ENCODE measurements around the gene CUL2. TPM values are rescaled to one million over a fixed set of nuclear protein-coding genes. Genes with fewer than 3 reads are reported as not detected.

CUL2 gene
- total and polyA plus RNA-seq, 10 donors, result 7.8 to 37.5 (median 20.5) TPM

DNA sequence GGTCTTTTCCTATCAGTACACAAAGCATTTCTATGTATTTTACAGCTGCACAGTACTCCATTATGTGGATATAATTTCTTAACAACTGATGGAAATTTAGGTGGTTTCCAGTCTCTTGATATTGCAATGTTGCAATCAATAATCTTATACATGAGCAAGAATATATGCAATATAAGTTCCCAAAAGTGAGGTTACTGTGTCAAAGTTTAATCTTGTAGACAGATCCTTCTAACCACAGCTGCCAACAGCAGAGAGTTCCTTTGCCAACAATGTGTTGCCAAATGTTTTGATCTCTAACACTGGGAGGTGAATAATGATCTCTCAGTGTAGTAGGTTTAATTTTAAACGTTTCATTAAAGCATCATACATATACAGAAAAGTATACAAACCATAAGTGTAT is 54.5 kb downstream of the CUL2 start:
- TF ChIP-seq, protein P1, sequence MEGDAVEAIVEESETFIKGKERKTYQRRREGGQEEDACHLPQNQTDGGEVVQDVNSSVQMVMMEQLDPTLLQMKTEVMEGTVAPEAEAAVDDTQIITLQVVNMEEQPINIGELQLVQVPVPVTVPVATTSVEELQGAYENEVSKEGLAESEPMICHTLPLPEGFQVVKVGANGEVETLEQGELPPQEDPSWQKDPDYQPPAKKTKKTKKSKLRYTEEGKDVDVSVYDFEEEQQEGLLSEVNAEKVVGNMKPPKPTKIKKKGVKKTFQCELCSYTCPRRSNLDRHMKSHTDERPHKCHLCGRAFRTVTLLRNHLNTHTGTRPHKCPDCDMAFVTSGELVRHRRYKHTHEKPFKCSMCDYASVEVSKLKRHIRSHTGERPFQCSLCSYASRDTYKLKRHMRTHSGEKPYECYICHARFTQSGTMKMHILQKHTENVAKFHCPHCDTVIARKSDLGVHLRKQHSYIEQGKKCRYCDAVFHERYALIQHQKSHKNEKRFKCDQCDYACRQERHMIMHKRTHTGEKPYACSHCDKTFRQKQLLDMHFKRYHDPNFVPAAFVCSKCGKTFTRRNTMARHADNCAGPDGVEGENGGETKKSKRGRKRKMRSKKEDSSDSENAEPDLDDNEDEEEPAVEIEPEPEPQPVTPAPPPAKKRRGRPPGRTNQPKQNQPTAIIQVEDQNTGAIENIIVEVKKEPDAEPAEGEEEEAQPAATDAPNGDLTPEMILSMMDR (IDR thresholded peaks at IDR 0.05 in 8 of 11, conservative IDR thresholded peaks at IDR 0.05 in 3 of 11), result no peak
- TF ChIP-seq POLR2AphosphoS5 (IDR thresholded peaks at IDR 0.05), result no peak
- TF ChIP-seq POLR2A (IDR thresholded peaks at IDR 0.05), result no peak
- H3K4me3 ChIP-seq, result no peak overlapping the region
- no peak overlapping the region for H3K27ac ChIP-seq
- H3K36me3 ChIP-seq, result peaks cover 2 to 99% (median 72%) of the 10 kb centered on the region in 6 donors
- intact Hi-C loops (cut with DNase I; ENCODE audit: low total_unique reads), result no loop called here
- 29 to 79% (median 44%) methylated on average over 1 of the region's 1 CpG for WGBS, 5 donors
- DNase-seq, result no peak
- H3K4me1 ChIP-seq, result peaks cover 0 to 2% (median 0%) of the 10 kb centered on the region in 6 donors
- no peaks in the 10 kb centered on the region for H3K27me3 ChIP-seq (replicated peaks in 1 of 7)
- H3K9me3 ChIP-seq, result no peaks in the 10 kb centered on the region

- intact Hi-C loops (cut with DNase I; ENCODE audit: low total_unique reads), result no loop called here
- TF ChIP-seq, protein P1 (IDR thresholded peaks at IDR 0.05 in 8 of 11, conservative IDR thresholded peaks at IDR 0.05 in 3 of 11), result peak in 3 of 11 experiments; percentile 29 to 42 (median 30)
- no peak for TF ChIP-seq POLR2A (IDR thresholded peaks at IDR 0.05)
- no peak overlapping the region for H3K27ac ChIP-seq
- H3K9me3 ChIP-seq, result no peaks in the 10 kb centered on the region
- no peaks in the 10 kb centered on the region for H3K4me1 ChIP-seq
- H3K27me3 ChIP-seq (replicated peaks in 1 of 7), result no peaks in the 10 kb centered on the region
- H3K36me3 ChIP-seq, result peaks cover 0 to 100% (median 71%) of the 10 kb centered on the region in 6 donors
- H3K4me3 ChIP-seq, result no peak overlapping the region
- no peak for DNase-seq
Observed at GRCh38 chr10:35027567-35027966, 62.6 kb downstream of the CUL2 start.

- peaks cover 3 to 100% (median 55%) of the 10 kb centered on the region in 6 donors for H3K36me3 ChIP-seq
- intact Hi-C loops (cut with DNase I; ENCODE audit: low total_unique reads), result no loop called here
Observed at GRCh38 chr10:35025916-35026315, 64.2 kb downstream of the CUL2 start.

GRCh38 chr10:35020481-35020880 is 69.7 kb downstream of the CUL2 start:
- 72 to 88% (median 82%) methylated on average over 2 of the region's 2 CpGs for WGBS, 5 donors
- no peak for DNase-seq
- H3K27me3 ChIP-seq (replicated peaks in 1 of 7), result no peaks in the 10 kb centered on the region
- no peak overlapping the region for H3K4me3 ChIP-seq
- H3K4me1 ChIP-seq, result no peaks in the 10 kb centered on the region
- TF ChIP-seq, protein P1 (IDR thresholded peaks at IDR 0.05 in 8 of 11, conservative IDR thresholded peaks at IDR 0.05 in 3 of 11), result no peak
- TF ChIP-seq POLR2A (IDR thresholded peaks at IDR 0.05) (no peak), POLR2AphosphoS5 (IDR thresholded peaks at IDR 0.05) (no peak)
- H3K36me3 ChIP-seq, result peaks cover 0 to 97% (median 33%) of the 10 kb centered on the region in 6 donors
- intact Hi-C loops (cut with DNase I; ENCODE audit: low total_unique reads), result no loop called here
- H3K9me3 ChIP-seq, result no peaks in the 10 kb centered on the region
- H3K27ac ChIP-seq, result no peak overlapping the region

More at GRCh38 chr10:35025916-35026315, 64.2 kb downstream of the CUL2 start:
- TF ChIP-seq, protein P1 (IDR thresholded peaks at IDR 0.05 in 8 of 11, conservative IDR thresholded peaks at IDR 0.05 in 3 of 11), result no peak
- TF ChIP-seq POLR2A (IDR thresholded peaks at IDR 0.05), result no peak
- DNase-seq, result no peak
- no peak overlapping the region for H3K4me3 ChIP-seq
- H3K4me1 ChIP-seq, result no peaks in the 10 kb centered on the region
- no peaks in the 10 kb centered on the region for H3K9me3 ChIP-seq
- no peaks in the 10 kb centered on the region for H3K27me3 ChIP-seq (replicated peaks in 1 of 7)
- no peak overlapping the region for H3K27ac ChIP-seq

Data from spleen (tissue), 11 donors.